HL-60 (cell line): ENCODE measurements around the gene FSCN2.

Source experiments
- DNase-seq, 2 experiments: peaks; one replicate each; pipeline ENCODE4 v3.0.0-alpha.2; 2010 to 2020; ENCODE audit warnings: low read depth in 1 of 2, low spot score in 1 of 2
- H3K27ac ChIP-seq: fragments of 250-450 bp; sonication (Bioruptor Pico); replicated peaks from 2 replicates; pipeline ENCODE4 v1.5.1; 2020; ENCODE audit warnings: mild to moderate bottlenecking, moderate library complexity
- H3K27me3 ChIP-seq: fragments of 250-450 bp; sonication (Bioruptor Pico); 2 replicates; pipeline ENCODE4 v1.5.1; 2021; ENCODE audit warnings: mild to moderate bottlenecking, moderate library complexity; ENCODE audit not compliant: insufficient read depth, poor library complexity, severe bottlenecking
- H3K4me3 ChIP-seq: replicated peaks from 2 replicates; pipeline ENCODE4 v1.5.1; 2011; ENCODE audit warnings: mild to moderate bottlenecking, control low read depth, low read length; ENCODE audit not compliant: insufficient read depth
- CTCF ChIP-seq: IDR thresholded peaks from one replicate; pipeline ENCODE4 v1.5.1; 2011; ENCODE audit warnings: low read length, control low read depth, inconsistent platforms; ENCODE audit not compliant: insufficient read depth
- GABPA ChIP-seq: IDR thresholded peaks from 2 replicates; pipeline ENCODE4 v1.6.1; 2012; ENCODE audit warnings: low read depth
- POLR2AphosphoS5 ChIP-seq: IDR thresholded peaks from 2 replicates; pipeline ENCODE4 v1.6.1; 2012; ENCODE audit warnings: low read depth
- REST ChIP-seq: IDR thresholded peaks from 2 replicates; pipeline ENCODE4 v1.6.1; 2012; ENCODE audit warnings: low read depth; ENCODE audit not compliant: insufficient replicate concordance
- SPI1 ChIP-seq: IDR thresholded peaks from 2 replicates; pipeline ENCODE4 v1.6.1; 2012; ENCODE audit warnings: low read depth, mild to moderate bottlenecking, borderline replicate concordance

Gene FSCN2

GRCh38 chr17:81546906-81547613 lies 18.9 kb downstream of the FSCN2 start:
- H3K4me3 ChIP-seq, result no peak overlapping the region
- no peak for TF ChIP-seq SPI1
- no peak for TF ChIP-seq CTCF
- no peak for TF ChIP-seq GABPA
- TF ChIP-seq POLR2AphosphoS5, result no peak
- no peak for TF ChIP-seq REST
- H3K27me3 ChIP-seq, result no peaks in the 10 kb centered on the region

GRCh38 chr17:81547614-81547982 lies 19.4 kb downstream of the FSCN2 start:
- no peak overlapping the region for H3K27ac ChIP-seq

More at GRCh38 chr17:81546906-81547613, 18.9 kb downstream of the FSCN2 start:
- no peak for DNase-seq
- no peak overlapping the region for H3K27ac ChIP-seq

More at GRCh38 chr17:81547614-81547982, 19.4 kb downstream of the FSCN2 start:
- DNase-seq, result no peak
- no peak for TF ChIP-seq REST
- no peak for TF ChIP-seq CTCF
- TF ChIP-seq GABPA, result no peak
- TF ChIP-seq POLR2AphosphoS5, result no peak
- no peak for TF ChIP-seq SPI1
- H3K4me3 ChIP-seq, result no peak overlapping the region
- no peaks in the 10 kb centered on the region for H3K27me3 ChIP-seq
